Measurements from ENCODE around the gene CSF3R. TPM values are rescaled to one million over a fixed set of nuclear protein-coding genes. Genes with fewer than 3 reads are reported as not detected.

Gene CSF3R
- polyA plus RNA-seq, 1 of the 3 experiments (the other 2 are of a cell fraction): not detected

DNA sequence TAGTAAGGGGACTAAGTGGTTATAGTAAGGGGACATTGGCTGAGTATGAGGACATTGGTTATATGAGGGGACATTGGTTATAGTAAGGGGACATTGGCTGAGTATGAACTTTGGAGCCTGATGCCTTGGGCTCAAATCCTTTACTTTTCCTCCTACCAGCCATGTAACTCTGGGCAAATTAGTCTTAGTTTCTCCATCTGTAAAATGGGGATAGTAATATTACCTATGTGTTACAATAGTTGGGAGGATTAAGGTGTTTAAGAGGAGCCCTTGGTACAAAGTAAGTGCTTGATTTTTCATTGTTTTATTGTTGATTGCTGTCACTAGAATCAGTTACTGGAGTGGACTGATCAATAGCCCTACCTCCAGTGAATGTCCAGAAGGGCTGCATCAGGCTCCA lies 35.3 kb downstream of the CSF3R start:
- ChIA-PET CTCF (no interaction called here), POLR2A (no interaction called here)
- H3K4me1 ChIP-seq (ENCODE audit: control insufficient read depth in 1 of 2, insufficient read depth in 2 of 2, low read depth in 1 of 2, low read length in 1 of 2): peaks cover 0 to 8% of the 10 kb centered on the region in 2 experiments; a peak in 1 of 4 replicates
- DNase-seq: no peak
- TF ChIP-seq NRF1 (IDR thresholded peaks at IDR 0.05; ENCODE audit: low read depth, low read length) (no peak), TAF1 (IDR thresholded peaks at IDR 0.05; ENCODE audit: borderline replicate concordance, low read depth, low read length) (no peak), POLR2AphosphoS5 (IDR thresholded peaks at IDR 0.05; ENCODE audit: low read depth, low read length) (no peak), EP300 (IDR thresholded peaks at IDR 0.05; ENCODE audit: borderline replicate concordance in 1 of 2, low read depth in 1 of 2, low read length in 1 of 2) (no peak), TEAD4 (IDR thresholded peaks at IDR 0.05; ENCODE audit: borderline replicate concordance, insufficient read depth) (no peak), FOXM1 (IDR thresholded peaks at IDR 0.05; ENCODE audit: low read depth) (no peak), SMC3 (IDR thresholded peaks at IDR 0.05; ENCODE audit: low read depth, low read length) (no peak)
- no peak overlapping the region for H3K4me2 ChIP-seq
- H2AFZ ChIP-seq (ENCODE audit: low read depth): no peak overlapping the region
- H3K79me2 ChIP-seq (ENCODE audit: insufficient read depth): peaks cover 7% of the 10 kb centered on the region
- H4K20me1 ChIP-seq (ENCODE audit: insufficient read depth): no peaks in the 10 kb centered on the region
- H3K27me3 ChIP-seq (ENCODE audit: insufficient read depth): no peaks in the 10 kb centered on the region
- H3K9ac ChIP-seq: no peak overlapping the region
- no peak overlapping the region for H3K4me3 ChIP-seq (ENCODE audit: low read depth in 2 of 2, low read length in 1 of 2)
- peaks cover 0 to 4% of the 10 kb centered on the region in 2 experiments for H3K36me3 ChIP-seq (replicated peaks in 1 of 2; ENCODE audit: control insufficient read depth in 1 of 2, insufficient read depth in 2 of 2, low read length in 1 of 2)
- H3K27ac ChIP-seq (ENCODE audit: low read depth in 2 of 2, low read length in 1 of 2): no peak overlapping the region
- H3F3A ChIP-seq (replicated peaks; ENCODE audit: insufficient read depth): peaks cover 4% of the 10 kb centered on the region
- no peaks in the 10 kb centered on the region for H3K9me2 ChIP-seq
- no peaks in the 10 kb centered on the region for H3K9me3 ChIP-seq

DNA sequence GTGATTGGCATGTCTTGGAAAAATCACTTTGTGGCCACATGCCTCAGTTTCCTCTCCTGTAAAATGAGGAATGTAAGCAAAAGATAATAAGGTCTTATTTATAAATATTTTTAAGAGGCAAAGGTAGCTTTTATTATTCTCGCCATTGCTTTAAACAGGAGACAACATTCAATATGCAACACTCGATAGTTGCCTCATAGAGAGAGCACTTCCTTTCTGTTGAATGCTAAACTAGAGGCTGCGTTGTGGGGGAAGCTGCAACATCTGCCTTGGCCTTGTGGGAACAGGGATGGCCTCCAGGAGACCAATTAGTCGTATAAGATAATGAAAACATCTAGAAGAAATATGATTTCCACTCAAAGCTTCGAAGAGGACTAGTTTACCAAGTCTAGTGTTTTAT lies 36.0 kb downstream of the CSF3R start:
- ChIA-PET CTCF (interaction anchor here (1.0 to 1.2 kb wide), 3 partner anchors 10 to 77 kb away, joined by 3 to 4 read pairs (median 3); no protein-coding TSS in a partner anchor), POLR2A (no interaction called here)
- Histone ChIP-seq H3K4me2 (no peak overlapping the region), H3K9me3 (no peaks in the 10 kb centered on the region), H3K27ac (ENCODE audit: low read depth in 2 of 2, low read length in 1 of 2) (no peak overlapping the region), H3K4me3 (ENCODE audit: low read depth in 2 of 2, low read length in 1 of 2) (no peak overlapping the region; a peak in 1 of 4 replicates), H3K36me3 (replicated peaks in 1 of 2; ENCODE audit: control insufficient read depth in 1 of 2, insufficient read depth in 2 of 2, low read length in 1 of 2) (peaks cover 0 to 4% of the 10 kb centered on the region in 2 experiments), H3K27me3 (ENCODE audit: insufficient read depth) (no peaks in the 10 kb centered on the region), H4K20me1 (ENCODE audit: insufficient read depth) (no peaks in the 10 kb centered on the region), H3K9me2 (no peaks in the 10 kb centered on the region), H2AFZ (ENCODE audit: low read depth) (no peak overlapping the region), H3F3A (replicated peaks; ENCODE audit: insufficient read depth) (peaks cover 4% of the 10 kb centered on the region), H3K79me2 (ENCODE audit: insufficient read depth) (peaks cover 7% of the 10 kb centered on the region), H3K4me1 (ENCODE audit: control insufficient read depth in 1 of 2, insufficient read depth in 2 of 2, low read depth in 1 of 2, low read length in 1 of 2) (peaks cover 0 to 8% of the 10 kb centered on the region in 2 experiments; a peak in 1 of 4 replicates), H3K9ac (no peak overlapping the region)
- 81% methylated on average over 5 of the region's 5 CpGs for WGBS (ENCODE audit: low lambda C conversion rate)
- no peak for TF ChIP-seq GATA2 (CRISPR knock-in tag; IDR thresholded peaks at IDR 0.05)
- TF ChIP-seq, protein P1, sequence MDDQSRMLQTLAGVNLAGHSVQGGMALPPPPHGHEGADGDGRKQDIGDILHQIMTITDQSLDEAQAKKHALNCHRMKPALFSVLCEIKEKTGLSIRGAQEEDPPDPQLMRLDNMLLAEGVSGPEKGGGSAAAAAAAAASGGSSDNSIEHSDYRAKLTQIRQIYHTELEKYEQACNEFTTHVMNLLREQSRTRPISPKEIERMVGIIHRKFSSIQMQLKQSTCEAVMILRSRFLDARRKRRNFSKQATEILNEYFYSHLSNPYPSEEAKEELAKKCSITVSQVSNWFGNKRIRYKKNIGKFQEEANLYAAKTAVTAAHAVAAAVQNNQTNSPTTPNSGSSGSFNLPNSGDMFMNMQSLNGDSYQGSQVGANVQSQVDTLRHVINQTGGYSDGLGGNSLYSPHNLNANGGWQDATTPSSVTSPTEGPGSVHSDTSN (IDR thresholded peaks at IDR 0.05): no peak
- TF ChIP-seq FOXM1 (IDR thresholded peaks at IDR 0.05; ENCODE audit: low read depth): no peak
- TF ChIP-seq POLR2AphosphoS5 (IDR thresholded peaks at IDR 0.05; ENCODE audit: low read depth, low read length): no peak
- no peak for TF ChIP-seq FOSL2 (IDR thresholded peaks at IDR 0.05; ENCODE audit: borderline replicate concordance, low read depth)
- TF ChIP-seq, protein P2, sequence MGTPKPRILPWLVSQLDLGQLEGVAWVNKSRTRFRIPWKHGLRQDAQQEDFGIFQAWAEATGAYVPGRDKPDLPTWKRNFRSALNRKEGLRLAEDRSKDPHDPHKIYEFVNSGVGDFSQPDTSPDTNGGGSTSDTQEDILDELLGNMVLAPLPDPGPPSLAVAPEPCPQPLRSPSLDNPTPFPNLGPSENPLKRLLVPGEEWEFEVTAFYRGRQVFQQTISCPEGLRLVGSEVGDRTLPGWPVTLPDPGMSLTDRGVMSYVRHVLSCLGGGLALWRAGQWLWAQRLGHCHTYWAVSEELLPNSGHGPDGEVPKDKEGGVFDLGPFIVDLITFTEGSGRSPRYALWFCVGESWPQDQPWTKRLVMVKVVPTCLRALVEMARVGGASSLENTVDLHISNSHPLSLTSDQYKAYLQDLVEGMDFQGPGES (IDR thresholded peaks at IDR 0.05; ENCODE audit: low read depth, low read length): no peak
- TF ChIP-seq RAD21 (IDR thresholded peaks at IDR 0.05; ENCODE audit: low read length): no peak
- no peak for TF ChIP-seq EZH2phosphoT487 (IDR thresholded peaks at IDR 0.05; ENCODE audit: borderline replicate concordance, low read depth)
- TF ChIP-seq MXI1 (IDR thresholded peaks at IDR 0.05; ENCODE audit: low read depth, low read length): no peak
- no peak for TF ChIP-seq MEF2A (IDR thresholded peaks at IDR 0.05; ENCODE audit: borderline replicate concordance, low read depth)
- TF ChIP-seq JUND (IDR thresholded peaks at IDR 0.05): no peak
- TF ChIP-seq ELF1 (IDR thresholded peaks at IDR 0.05): no peak
- TF ChIP-seq, protein P3, sequence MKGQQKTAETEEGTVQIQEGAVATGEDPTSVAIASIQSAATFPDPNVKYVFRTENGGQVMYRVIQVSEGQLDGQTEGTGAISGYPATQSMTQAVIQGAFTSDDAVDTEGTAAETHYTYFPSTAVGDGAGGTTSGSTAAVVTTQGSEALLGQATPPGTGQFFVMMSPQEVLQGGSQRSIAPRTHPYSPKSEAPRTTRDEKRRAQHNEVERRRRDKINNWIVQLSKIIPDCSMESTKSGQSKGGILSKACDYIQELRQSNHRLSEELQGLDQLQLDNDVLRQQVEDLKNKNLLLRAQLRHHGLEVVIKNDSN (IDR thresholded peaks at IDR 0.05; ENCODE audit: borderline replicate concordance, low read depth): no peak
- TF ChIP-seq GABPA (IDR thresholded peaks at IDR 0.05; ENCODE audit: low read depth): no peak
- TF ChIP-seq, protein P4, sequence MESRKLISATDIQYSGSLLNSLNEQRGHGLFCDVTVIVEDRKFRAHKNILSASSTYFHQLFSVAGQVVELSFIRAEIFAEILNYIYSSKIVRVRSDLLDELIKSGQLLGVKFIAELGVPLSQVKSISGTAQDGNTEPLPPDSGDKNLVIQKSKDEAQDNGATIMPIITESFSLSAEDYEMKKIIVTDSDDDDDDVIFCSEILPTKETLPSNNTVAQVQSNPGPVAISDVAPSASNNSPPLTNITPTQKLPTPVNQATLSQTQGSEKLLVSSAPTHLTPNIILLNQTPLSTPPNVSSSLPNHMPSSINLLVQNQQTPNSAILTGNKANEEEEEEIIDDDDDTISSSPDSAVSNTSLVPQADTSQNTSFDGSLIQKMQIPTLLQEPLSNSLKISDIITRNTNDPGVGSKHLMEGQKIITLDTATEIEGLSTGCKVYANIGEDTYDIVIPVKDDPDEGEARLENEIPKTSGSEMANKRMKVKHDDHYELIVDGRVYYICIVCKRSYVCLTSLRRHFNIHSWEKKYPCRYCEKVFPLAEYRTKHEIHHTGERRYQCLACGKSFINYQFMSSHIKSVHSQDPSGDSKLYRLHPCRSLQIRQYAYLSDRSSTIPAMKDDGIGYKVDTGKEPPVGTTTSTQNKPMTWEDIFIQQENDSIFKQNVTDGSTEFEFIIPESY (IDR thresholded peaks at IDR 0.05; ENCODE audit: borderline replicate concordance, low read depth): no peak
- DNase-seq: no peak
